HepG2 (cell line): ENCODE data around the gene SFMBT1.
"Not testable (repeated sequence)": the region's sequence is repeated elsewhere in the genome, so short reads cannot be mapped to it uniquely, and the experiment has no call there.

Source experiments
- GABPB1 ChIP-seq: IDR thresholded peaks from 2 replicates; pipeline ENCODE4 v1.6.1; 2016; ENCODE audit warnings: mild to moderate bottlenecking, missing genetic modification reagents, moderate library complexity, missing compliant biosample characterization
- NBN ChIP-seq: fragments of 450-650 bp; conservative IDR thresholded peaks from 2 replicates; pipeline ENCODE4 v1.6.1; 2017
- TF ChIP-seq, protein P1 (sequence below): sonication (generic); formaldehyde crosslinking; IDR thresholded peaks from 2 replicates; pipeline ENCODE4 v1.4.0; 2020; ENCODE audit warnings: mild to moderate bottlenecking, missing genetic modification reagents
- TF ChIP-seq, protein P2 (sequence below): sonication (generic); formaldehyde crosslinking; IDR thresholded peaks from 2 replicates; pipeline ENCODE4 v1.5.0; 2020; ENCODE audit warnings: mild to moderate bottlenecking, missing genetic modification reagents, moderate library complexity

DNA sequence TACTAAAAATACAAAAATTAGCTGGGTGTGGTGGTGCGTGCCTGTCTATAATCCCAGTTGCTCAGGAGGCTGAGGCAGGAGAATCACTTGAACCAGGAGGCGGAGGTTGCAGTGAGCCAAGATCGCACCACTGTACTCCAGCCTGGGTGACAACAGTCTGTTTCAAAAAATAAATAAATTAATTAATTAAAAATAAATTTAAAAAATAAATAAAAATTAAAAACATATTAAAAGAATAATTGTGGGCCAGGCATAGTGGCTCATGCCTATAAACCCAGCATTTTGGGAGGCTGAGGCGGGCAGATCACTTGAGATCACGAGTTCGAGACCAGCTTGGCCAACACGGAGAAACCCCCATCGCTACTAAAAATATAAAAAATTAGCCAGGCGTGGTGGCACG, 11.5 kb downstream of the SFMBT1 start:
- TF ChIP-seq, protein P1, sequence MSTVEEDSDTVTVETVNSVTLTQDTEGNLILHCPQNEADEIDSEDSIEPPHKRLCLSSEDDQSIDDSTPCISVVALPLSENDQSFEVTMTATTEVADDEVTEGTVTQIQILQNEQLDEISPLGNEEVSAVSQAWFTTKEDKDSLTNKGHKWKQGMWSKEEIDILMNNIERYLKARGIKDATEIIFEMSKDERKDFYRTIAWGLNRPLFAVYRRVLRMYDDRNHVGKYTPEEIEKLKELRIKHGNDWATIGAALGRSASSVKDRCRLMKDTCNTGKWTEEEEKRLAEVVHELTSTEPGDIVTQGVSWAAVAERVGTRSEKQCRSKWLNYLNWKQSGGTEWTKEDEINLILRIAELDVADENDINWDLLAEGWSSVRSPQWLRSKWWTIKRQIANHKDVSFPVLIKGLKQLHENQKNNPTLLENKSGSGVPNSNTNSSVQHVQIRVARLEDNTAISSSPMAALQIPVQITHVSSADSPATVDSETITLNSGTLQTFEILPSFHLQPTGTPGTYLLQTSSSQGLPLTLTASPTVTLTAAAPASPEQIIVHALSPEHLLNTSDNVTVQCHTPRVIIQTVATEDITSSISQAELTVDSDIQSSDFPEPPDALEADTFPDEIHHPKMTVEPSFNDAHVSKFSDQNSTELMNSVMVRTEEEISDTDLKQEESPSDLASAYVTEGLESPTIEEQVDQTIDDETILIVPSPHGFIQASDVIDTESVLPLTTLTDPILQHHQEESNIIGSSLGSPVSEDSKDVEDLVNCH, result not testable (repeated sequence)
- TF ChIP-seq, protein P2, sequence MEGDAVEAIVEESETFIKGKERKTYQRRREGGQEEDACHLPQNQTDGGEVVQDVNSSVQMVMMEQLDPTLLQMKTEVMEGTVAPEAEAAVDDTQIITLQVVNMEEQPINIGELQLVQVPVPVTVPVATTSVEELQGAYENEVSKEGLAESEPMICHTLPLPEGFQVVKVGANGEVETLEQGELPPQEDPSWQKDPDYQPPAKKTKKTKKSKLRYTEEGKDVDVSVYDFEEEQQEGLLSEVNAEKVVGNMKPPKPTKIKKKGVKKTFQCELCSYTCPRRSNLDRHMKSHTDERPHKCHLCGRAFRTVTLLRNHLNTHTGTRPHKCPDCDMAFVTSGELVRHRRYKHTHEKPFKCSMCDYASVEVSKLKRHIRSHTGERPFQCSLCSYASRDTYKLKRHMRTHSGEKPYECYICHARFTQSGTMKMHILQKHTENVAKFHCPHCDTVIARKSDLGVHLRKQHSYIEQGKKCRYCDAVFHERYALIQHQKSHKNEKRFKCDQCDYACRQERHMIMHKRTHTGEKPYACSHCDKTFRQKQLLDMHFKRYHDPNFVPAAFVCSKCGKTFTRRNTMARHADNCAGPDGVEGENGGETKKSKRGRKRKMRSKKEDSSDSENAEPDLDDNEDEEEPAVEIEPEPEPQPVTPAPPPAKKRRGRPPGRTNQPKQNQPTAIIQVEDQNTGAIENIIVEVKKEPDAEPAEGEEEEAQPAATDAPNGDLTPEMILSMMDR (CRISPR knock-in tag), result not testable (repeated sequence)
- TF ChIP-seq GABPB1 (CRISPR knock-in tag); NBN: not testable (repeated sequence)
